NK-92 (cell line): Measurements from ENCODE around the gene ACIN1.

Source experiments
- DNase-seq: peaks from one replicate; lab custom pipeline; 2025; ENCODE audit not compliant: unreplicated experiment; lab: John Stamatoyannopoulos, UW

The ACIN1 gene

GRCh38 chr14:23044840-23045239 lies 50.1 kb downstream of the ACIN1 start:
- no peak for DNase-seq

GRCh38 chr14:23043754-23044153 lies 51.2 kb downstream of the ACIN1 start:
- DNase-seq = no peak

DNA sequence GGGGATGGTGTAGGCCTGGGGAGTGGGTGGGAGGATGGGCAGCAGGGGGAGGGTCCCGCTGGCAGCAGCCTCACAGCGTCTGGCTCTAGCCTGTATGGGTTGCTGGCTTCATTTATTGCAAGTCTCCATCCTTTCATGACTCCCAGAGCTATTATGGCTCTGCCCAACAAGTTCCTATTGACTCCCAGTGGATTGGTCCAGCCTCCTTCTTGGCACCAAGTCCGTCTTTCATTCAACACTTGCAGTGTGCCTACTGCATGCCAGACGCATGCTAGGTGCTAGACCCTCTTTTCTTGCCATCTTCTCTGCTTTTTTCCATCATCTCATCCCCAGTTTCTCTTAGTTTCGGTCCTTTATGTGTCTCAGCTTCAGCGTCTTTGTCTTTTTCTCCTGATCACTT lies 51.8 kb downstream of the ACIN1 start:
- no peak for DNase-seq

- DNase-seq = no peak
These were observed 52.6 kb downstream of the ACIN1 start, which contains the start of gene PSMB11 for GRCh38 chr14:23042162-23042965. Gene PSMB11, plus strand, starts transcription at chr14:23042212. Its CDS starts 14 bp downstream, at chr14:23042226.

DNA sequence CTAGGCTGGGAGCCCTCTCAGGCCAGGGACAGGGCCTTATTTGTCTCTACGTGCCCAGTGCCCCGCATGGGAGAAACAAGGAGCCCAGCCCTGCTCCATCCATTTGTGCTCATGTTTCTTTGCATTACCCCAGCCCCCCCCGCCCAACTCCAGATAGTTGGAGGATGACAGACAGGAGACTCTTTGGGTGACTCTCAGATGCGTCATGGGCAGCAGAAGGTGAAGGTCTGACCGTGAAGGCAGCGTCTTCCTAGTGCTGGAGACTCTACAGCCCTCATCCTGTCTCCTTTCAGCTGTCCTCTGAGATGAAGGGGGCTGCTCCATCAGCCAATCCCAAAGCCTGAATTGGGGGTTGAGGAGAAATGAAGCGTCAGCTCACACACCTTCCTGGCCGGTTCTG lies 53.2 kb downstream of the ACIN1 start:
- no peak for DNase-seq

DNA sequence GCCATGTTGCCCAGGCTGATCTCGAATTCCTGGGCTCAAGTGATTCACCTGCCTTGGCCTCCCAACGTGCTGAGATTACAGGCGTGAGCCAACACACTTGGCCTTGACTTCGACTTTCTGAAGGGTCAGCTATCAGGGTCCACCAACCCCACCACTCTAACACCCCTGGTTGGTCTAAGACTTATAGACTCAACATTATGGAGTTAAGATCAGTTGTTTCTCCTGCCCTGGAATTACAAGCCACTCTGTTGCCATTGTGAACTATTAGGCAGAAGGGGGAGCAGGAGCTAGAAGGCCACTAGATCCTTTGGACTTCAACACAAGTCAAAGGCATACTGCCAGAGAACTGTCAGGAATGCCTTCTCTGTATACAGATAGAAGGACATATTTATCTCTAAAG lies 54.8 kb downstream of the ACIN1 start:
- DNase-seq = no peak

GRCh38 chr14:23035303-23036144 lies 59.4 kb downstream of the ACIN1 start:
- DNase-seq = no peak

GRCh38 chr14:23034498-23035302 lies 60.2 kb downstream of the ACIN1 start, which contains the start of gene PSMB5:
Gene PSMB5, minus strand, starts transcription at chr14:23034900. Its CDS starts 19 bp downstream, at chr14:23034881.
- no peak for DNase-seq

DNA sequence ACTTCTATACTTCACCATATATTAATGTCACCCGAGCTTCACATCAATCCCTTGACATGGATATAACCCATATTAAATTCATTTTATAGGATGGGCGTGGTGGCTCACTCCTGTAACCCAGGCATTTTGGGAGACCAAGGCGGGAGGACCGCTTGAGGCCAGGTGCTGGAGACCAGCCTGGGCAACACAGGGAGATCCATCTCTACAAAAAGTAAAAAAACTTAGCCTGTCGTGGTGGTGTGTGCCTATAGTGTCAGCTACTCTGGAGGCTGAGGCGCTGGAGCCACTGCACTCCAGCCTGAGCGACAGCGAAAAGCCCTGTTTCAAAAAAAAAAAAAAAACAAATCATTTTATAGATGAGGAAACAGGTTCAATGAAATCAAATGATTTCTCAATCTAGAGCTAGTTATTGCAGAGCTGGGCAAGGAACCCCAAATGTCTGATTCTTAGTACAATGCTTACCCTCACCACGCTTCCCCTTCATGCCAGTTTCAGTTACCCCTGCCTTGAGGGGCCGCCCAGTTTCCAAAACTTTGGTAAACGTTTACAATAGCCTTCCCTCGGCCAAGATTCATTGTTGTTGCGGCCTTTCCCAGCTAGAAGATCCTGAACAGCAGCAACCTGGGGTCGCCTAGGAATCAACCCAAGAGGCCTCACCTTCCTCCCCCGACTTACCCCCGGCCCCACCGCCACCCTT lies 61.0 kb downstream of the ACIN1 start:
- no peak for DNase-seq

GRCh38 chr14:23033251-23033727 lies 61.6 kb downstream of the ACIN1 start:
- no peak for DNase-seq

DNA sequence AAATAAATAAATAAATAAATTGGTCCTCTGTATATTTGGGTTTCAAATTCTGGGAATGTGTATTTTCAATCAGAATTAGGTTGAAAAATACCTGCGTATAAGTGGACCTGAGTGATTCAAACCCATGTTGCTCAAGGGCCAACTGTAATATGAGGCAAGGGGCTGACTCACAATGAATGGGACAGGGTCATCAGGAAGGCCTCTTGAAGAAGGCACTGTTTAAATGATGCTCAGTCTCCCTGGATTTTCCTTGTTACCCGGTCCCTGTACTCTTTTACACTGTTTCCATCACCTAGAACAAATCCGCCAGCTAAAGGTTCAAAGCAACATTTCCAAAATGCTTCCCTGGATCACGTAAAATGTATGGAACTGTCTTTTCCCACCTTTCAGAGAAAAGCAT lies 64.0 kb downstream of the ACIN1 start:
- no peak for DNase-seq

- DNase-seq = no peak
These were observed 66.1 kb downstream of the ACIN1 start for GRCh38 chr14:23028799-23029198.

DNA sequence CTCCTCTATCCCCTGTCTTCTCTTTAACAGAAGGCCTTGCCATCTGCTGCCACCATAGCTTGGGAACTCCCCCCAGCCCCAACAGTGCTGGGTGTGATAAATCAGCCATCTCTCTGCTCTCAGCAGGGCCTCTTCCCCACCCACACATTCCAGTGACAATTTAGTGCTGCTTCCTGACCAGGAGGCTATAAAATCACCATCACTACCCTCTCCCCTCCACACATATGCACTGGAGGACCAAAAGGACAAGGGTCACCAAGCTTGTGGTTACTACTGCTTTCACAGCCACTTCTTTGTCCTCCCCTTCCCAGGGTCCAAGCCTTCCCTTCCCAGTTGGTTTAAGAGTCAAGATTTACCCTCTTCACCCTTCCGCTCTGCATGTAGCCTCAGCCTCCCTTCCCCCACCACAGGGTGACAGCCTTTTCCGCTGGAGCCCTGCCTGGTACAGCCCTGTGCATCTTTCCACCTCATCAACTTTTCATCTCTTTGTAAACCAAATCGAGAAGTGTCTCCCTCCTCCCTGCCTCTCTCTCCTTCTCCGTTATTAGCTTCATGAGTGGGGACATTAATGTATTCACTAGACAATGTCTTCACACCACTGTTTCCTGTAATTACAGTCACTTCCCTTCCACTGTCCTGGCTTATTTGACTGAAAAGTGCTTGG lies 69.7 kb downstream of the ACIN1 start:
- DNase-seq = no peak

- no peak for DNase-seq
These were observed 70.3 kb downstream of the ACIN1 start for GRCh38 chr14:23024612-23025075.

DNA sequence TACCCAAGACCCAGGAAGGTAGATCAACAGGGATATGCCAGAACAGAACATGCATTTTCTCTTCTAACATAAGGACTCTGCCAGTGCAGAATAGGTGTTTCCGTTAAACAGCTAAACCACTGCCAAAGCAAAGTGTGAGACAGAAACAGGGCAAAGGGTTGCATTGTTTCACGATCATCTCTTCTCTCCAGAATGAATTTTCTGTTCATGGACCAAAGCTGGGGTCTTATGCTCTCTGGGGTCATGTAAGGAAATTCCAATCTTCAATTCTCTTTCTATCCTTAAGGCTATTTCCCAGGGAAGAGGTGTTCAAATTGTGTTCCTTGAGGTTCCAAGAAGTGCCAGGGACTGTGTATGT lies 71.2 kb downstream of the ACIN1 start:
- DNase-seq = no peak

- DNase-seq = no peak
These were observed 71.7 kb downstream of the ACIN1 start for GRCh38 chr14:23023022-23023794.

- DNase-seq = no peak
These were observed 73.0 kb downstream of the ACIN1 start for GRCh38 chr14:23021889-23022442.

DNA sequence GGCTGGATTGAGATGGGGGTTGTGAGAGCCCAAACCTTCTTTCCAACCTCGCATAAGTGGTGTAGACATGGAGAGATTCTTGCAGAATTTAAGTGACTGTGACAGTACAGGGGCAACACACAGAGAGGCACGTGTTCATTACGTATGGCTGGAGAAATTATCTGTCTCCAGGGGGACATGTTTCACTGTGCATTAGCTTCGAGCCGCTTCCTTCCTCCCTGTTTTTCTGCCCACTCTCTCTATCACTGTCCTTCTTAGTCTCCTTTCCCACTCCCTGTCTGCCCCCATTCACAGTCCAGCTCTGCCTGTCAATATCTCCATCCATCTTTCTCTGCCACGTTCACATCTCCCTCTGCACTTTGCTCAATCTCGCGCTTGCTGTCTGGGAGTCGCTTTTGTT lies 73.5 kb downstream of the ACIN1 start:
- DNase-seq = no peak
